ENCODE data around the gene SEC14L5.

- TF ChIP-seq CTCF (IDR thresholded peaks at IDR 0.05; ENCODE audit: low read length) (no peak), EZH2 (IDR thresholded peaks at IDR 0.05; ENCODE audit: borderline replicate concordance, low read length) (no peak)
Observed at GRCh38 chr16:5059386-5060072, 101.4 kb downstream of the SEC14L5 start.
